ENCODE data around the gene LGI4.
A peak's percentile ranks its signal among the peaks of the same experiment; 100 is the strongest.
"Not testable (repeated sequence)": the region's sequence is repeated elsewhere in the genome, so short reads cannot be mapped to it uniquely, and the experiment has no call there.

Gene LGI4

DNA sequence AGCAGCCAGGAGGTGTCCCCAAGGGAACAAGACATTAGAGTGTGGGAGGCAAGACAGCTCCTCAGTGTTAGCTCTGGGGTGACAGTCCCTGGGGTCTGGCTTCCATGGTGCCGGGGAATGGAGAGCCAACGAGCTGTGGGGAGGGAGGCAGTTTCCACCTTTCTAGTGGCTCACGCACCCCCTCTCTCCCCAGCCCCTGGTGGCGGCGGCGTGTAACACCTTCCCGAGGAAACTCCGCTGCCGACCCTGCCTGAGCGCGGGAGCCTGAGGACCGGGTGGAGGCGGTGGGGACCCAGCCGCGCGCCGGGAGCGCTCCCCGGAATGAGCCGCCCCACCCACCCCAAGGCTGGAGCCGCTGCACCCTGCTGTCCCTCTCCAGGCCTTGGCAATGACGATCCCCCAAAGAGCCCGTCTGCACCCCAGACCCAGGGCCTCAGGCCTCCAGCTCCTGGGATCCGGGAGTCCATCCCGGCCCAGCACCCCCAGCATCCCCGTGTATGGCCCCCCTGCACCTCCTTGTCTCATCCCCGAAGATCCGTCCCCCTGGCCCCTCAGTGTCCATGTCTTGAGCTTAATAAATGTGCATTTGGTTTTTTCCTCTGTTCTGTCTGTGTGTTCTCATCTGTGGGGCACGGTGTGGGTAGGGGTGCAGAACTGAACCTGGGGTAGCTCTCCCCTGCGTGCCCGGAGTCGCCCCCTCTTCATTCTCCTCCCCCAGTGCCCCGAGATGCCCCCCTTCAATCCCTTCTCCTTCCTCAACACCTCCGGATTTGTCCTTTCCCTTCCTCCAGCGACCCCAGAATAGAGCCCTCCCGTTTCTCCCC lies 19.1 kb upstream of the LGI4 start:
- peaks cover 30% of the 10 kb centered on the region for H3K79me2 ChIP-seq (ENCODE audit: insufficient read depth, low read length)

DNA sequence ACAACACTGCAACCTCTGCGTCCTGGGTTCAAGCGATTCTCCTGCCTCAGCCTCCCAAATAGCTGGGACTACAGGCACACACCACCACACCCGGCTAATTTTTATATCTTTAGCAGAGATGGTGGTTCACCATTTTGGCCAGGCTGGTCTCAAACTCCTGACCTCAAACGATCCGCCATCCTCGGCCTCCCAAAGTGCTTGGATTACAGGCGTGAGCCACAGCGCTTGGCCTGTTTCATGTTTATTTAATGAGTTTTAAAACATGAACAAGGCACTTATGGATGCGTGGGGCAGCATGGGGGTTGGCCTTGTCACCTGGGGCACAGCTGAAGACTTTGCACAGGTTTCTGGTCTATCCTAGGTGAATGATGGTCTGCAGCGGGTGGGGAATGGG lies 18.3 kb upstream of the LGI4 start:
- H2AFZ ChIP-seq (ENCODE audit: low read depth, low read length, severe bottlenecking); H3K9me3 ChIP-seq (ENCODE audit: insufficient read depth, low read length); H3K9me2 ChIP-seq (replicated peaks; ENCODE audit: insufficient read depth, low read length); H3K27me3 ChIP-seq (ENCODE audit: low read length); H3K27ac ChIP-seq (ENCODE audit: low read depth, low read length); H3K36me3 ChIP-seq (ENCODE audit: low read length); H3K9ac ChIP-seq (ENCODE audit: low read length); H3F3A ChIP-seq (ENCODE audit: insufficient read depth); H4K20me1 ChIP-seq (ENCODE audit: low read depth, low read length); H3K4me3 ChIP-seq (ENCODE audit: insufficient read depth, low read length, poor library complexity, severe bottlenecking); H3K4me2 ChIP-seq (ENCODE audit: low read depth, low read length, poor library complexity, severe bottlenecking): not testable (repeated sequence)
- peaks cover 30% of the 10 kb centered on the region for H3K79me2 ChIP-seq (ENCODE audit: insufficient read depth, low read length)

More for the DNA sequence above, 19.1 kb upstream of the LGI4 start:
- peak overlapping the region; percentile 93 for H3K4me3 ChIP-seq (ENCODE audit: insufficient read depth, low read length, poor library complexity, severe bottlenecking)
- no peaks in the 10 kb centered on the region for H3K27me3 ChIP-seq (ENCODE audit: low read length)
- H2AFZ ChIP-seq (ENCODE audit: low read depth, low read length, severe bottlenecking), result peak overlapping the region; percentile 82
- H4K20me1 ChIP-seq (ENCODE audit: low read depth, low read length), result no peaks in the 10 kb centered on the region
- TF ChIP-seq, protein P1, sequence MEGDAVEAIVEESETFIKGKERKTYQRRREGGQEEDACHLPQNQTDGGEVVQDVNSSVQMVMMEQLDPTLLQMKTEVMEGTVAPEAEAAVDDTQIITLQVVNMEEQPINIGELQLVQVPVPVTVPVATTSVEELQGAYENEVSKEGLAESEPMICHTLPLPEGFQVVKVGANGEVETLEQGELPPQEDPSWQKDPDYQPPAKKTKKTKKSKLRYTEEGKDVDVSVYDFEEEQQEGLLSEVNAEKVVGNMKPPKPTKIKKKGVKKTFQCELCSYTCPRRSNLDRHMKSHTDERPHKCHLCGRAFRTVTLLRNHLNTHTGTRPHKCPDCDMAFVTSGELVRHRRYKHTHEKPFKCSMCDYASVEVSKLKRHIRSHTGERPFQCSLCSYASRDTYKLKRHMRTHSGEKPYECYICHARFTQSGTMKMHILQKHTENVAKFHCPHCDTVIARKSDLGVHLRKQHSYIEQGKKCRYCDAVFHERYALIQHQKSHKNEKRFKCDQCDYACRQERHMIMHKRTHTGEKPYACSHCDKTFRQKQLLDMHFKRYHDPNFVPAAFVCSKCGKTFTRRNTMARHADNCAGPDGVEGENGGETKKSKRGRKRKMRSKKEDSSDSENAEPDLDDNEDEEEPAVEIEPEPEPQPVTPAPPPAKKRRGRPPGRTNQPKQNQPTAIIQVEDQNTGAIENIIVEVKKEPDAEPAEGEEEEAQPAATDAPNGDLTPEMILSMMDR (IDR thresholded peaks at IDR 0.05; ENCODE audit: insufficient read depth, low read length, poor library complexity, severe bottlenecking), result peak; percentile 47
- TF ChIP-seq EZH2phosphoT487 (conservative IDR thresholded peaks at IDR 0.05; ENCODE audit: low read length), result no peak
- H3K4me2 ChIP-seq (ENCODE audit: low read depth, low read length, poor library complexity, severe bottlenecking), result peak overlapping the region; percentile 64
- H3K9me3 ChIP-seq (ENCODE audit: insufficient read depth, low read length), result no peaks in the 10 kb centered on the region
- peaks cover 7% of the 10 kb centered on the region; the same call in 1 of the 2 replicates for H3K36me3 ChIP-seq (ENCODE audit: low read length)
- peak overlapping the region; percentile 69 for H3K27ac ChIP-seq (ENCODE audit: low read depth, low read length)
- no peaks in the 10 kb centered on the region for H3K9me2 ChIP-seq (replicated peaks; ENCODE audit: insufficient read depth, low read length)
- no peaks in the 10 kb centered on the region for H3F3A ChIP-seq (ENCODE audit: insufficient read depth)
- H3K9ac ChIP-seq (ENCODE audit: low read length), result peak overlapping the region; percentile 93

DNA sequence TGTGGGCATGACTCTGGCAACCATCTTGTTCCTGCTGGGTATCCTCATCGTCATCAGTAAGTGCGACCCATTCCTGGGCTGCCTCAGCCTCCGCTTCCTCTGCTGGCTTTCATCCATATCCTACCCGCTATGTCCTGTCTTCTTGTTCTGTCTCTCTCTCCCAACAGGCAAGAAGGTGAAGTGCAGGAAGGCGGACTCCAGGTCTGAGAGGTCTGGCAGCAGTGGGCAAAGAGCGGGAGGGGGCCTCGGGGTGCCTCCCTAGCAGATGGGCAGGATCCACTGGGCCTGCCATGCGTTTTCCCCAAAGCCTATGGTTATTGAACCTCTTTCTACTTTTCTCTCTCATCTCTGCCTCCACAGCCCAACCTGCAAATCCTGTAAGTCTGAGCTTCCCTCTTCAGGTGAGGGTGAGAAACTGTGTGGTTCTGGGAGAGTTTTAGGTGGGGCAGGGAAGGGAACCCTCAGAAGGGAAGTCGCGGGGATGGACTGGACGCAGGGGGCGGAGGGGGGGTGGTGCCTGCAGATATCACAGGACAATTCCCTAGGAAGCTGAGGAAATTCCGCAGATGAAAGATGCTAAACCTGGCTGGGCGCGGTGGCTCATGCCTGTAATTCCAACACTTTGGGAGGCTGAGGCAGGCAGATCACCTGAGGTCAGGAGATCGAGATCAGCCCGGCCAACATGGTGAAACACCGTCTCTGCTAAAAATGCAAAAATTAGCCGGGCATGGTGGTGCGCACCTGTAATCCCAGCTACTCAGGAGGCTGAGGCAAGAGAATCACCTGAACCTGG lies 16.6 kb upstream of the LGI4 start:
- no peaks in the 10 kb centered on the region for H3F3A ChIP-seq (ENCODE audit: insufficient read depth)
- no peaks in the 10 kb centered on the region for H3K27me3 ChIP-seq (ENCODE audit: low read length)
- no peak overlapping the region for H3K4me3 ChIP-seq (ENCODE audit: insufficient read depth, low read length, poor library complexity, severe bottlenecking)
- no peaks in the 10 kb centered on the region for H3K36me3 ChIP-seq (ENCODE audit: low read length)
- TF ChIP-seq EZH2phosphoT487 (conservative IDR thresholded peaks at IDR 0.05; ENCODE audit: low read length), result no peak
- TF ChIP-seq, protein P1 (IDR thresholded peaks at IDR 0.05; ENCODE audit: insufficient read depth, low read length, poor library complexity, severe bottlenecking), result no peak
- H3K4me2 ChIP-seq (ENCODE audit: low read depth, low read length, poor library complexity, severe bottlenecking), result no peak overlapping the region
- no peak overlapping the region for H2AFZ ChIP-seq (ENCODE audit: low read depth, low read length, severe bottlenecking)
- no peak overlapping the region for H3K27ac ChIP-seq (ENCODE audit: low read depth, low read length)
- H3K9ac ChIP-seq (ENCODE audit: low read length), result no peak overlapping the region
- peaks cover 20% of the 10 kb centered on the region for H3K79me2 ChIP-seq (ENCODE audit: insufficient read depth, low read length)
- H3K9me2 ChIP-seq (replicated peaks; ENCODE audit: insufficient read depth, low read length), result no peaks in the 10 kb centered on the region
- no peaks in the 10 kb centered on the region for H4K20me1 ChIP-seq (ENCODE audit: low read depth, low read length)
- no peaks in the 10 kb centered on the region for H3K9me3 ChIP-seq (ENCODE audit: insufficient read depth, low read length)
